ENCODE results near the gene RBPJ.

GRCh38 chr4:26478330-26478729 lies 157.5 kb downstream of the RBPJ start:
- TF ChIP-seq CTCF (IDR thresholded peaks at IDR 0.05; ENCODE audit: low read length) (no peak), EZH2 (optimal IDR thresholded peaks at IDR 0.05; ENCODE audit: low read depth, low read length) (no peak), EZH2phosphoT487 (IDR thresholded peaks at IDR 0.05; ENCODE audit: low read length) (no peak)

Data from MM.1S (cell line).